HepG2 (cell line): ENCODE data around the gene COMMD1. TPM values are rescaled to one million over a fixed set of nuclear protein-coding genes. Genes with fewer than 3 reads are reported as not detected.

Experiments used
- ADNP ChIP-seq: sonication (generic); formaldehyde crosslinking; IDR thresholded peaks from 2 replicates; pipeline ENCODE4 v1.4.0; 2020; ENCODE audit warnings: missing genetic modification reagents
- KAT2B ChIP-seq: fragments of 150-350 bp; IDR thresholded peaks from 2 replicates; pipeline ENCODE4 v1.6.1; 2014; ENCODE audit warnings: low read depth, low read length, borderline replicate concordance
- KAT8 ChIP-seq: IDR thresholded peaks from 2 replicates; pipeline ENCODE4 v1.6.1; 2016; ENCODE audit warnings: missing genetic modification reagents, missing compliant biosample characterization
- KLF9 ChIP-seq: IDR thresholded peaks from 2 replicates; pipeline ENCODE4 v1.6.1; 2016; ENCODE audit warnings: low read depth
- RAD51 ChIP-seq: fragments of 450-650 bp; IDR thresholded peaks from 2 replicates; pipeline ENCODE4 v1.6.1; 2016; ENCODE audit warnings: borderline replicate concordance
- RXRA ChIP-seq: sonication (generic); formaldehyde crosslinking; IDR thresholded peaks from 2 replicates; pipeline ENCODE4 v1.5.1; 2020; ENCODE audit warnings: missing genetic modification reagents
- ZNF407 ChIP-seq: sonication (generic); formaldehyde crosslinking; IDR thresholded peaks from one replicate; pipeline ENCODE4 v1.5.1; 2020; ENCODE audit warnings: mild to moderate bottlenecking, missing genetic modification reagents; ENCODE audit errors: not compliant biosample characterization
- ZNF629 ChIP-seq: sonication (generic); formaldehyde crosslinking; conservative IDR thresholded peaks from 2 replicates; pipeline ENCODE4 v1.5.0; 2020; ENCODE audit warnings: missing genetic modification reagents
- ZNF704 ChIP-seq: sonication (generic); formaldehyde crosslinking; IDR thresholded peaks from 2 replicates; pipeline ENCODE4 v1.8.1; 2023; ENCODE audit warnings: mild to moderate bottlenecking, inconsistent platforms, moderate library complexity, missing genetic modification reagents, borderline replicate concordance
- ZNF83 ChIP-seq: sonication (generic); formaldehyde crosslinking; IDR thresholded peaks from 2 replicates; pipeline ENCODE4 v1.4.0; 2020; ENCODE audit warnings: missing genetic modification reagents, mild to moderate bottlenecking, borderline replicate concordance
- ZSCAN25 ChIP-seq: sonication (generic); formaldehyde crosslinking; IDR thresholded peaks from 2 replicates; pipeline ENCODE4 v1.8.0; 2022; ENCODE audit warnings: mild to moderate bottlenecking, missing genetic modification reagents
- polyA plus RNA-seq, 8 experiments: library from polyadenylated mRNA; depleted of rRNA in 3 of 8; stranded (reverse) in 7 of 8; unstranded in 1 of 8; fragments of >200 nt; fragmentation: Illumina TruSeq in 4 of 8; extraction: Trizol in 4 of 8; gene quantifications; 2 replicates each; pipeline versions ENCODE4 v1.2.1 to v1.2.3, GENCODE V29; 2011 to 2016; ENCODE audit warnings: low read depth in 4 of 8, missing spikeins in 1 of 8, mixed read lengths in 1 of 8; ENCODE audit not compliant: insufficient read depth in 1 of 8
- total RNA-seq, 5 experiments: library from RNA; depleted of rRNA; stranded (reverse); fragments of >200 nt; fragmentation: Illumina TruSeq; extraction: Trizol; gene quantifications; 2 replicates each; pipeline ENCODE4 v1.2.3, GENCODE V29; 2016; ENCODE audit warnings: low read depth in 1 of 5

The COMMD1 gene
- total and polyA plus RNA-seq, 2 of the 13 experiments (the other 11 are each of a cell fraction or from before 2014, with no cell fraction given): 25.7 to 105 TPM

- no peak for TF ChIP-seq ZNF407 (CRISPR knock-in tag)
- TF ChIP-seq RXRA (CRISPR knock-in tag): no peak
- no peak for TF ChIP-seq ZNF629
- no peak for TF ChIP-seq KAT2B
- no peak for TF ChIP-seq ADNP (CRISPR knock-in tag)
- TF ChIP-seq ZNF704 (CRISPR knock-in tag): no peak
- no peak for TF ChIP-seq KAT8 (CRISPR knock-in tag)
- no peak for TF ChIP-seq ZSCAN25 (CRISPR knock-in tag)
- TF ChIP-seq RAD51: no peak
- no peak for TF ChIP-seq ZNF83 (CRISPR knock-in tag)
- no peak for TF ChIP-seq KLF9 (CRISPR knock-in tag)
These were observed 270.3 kb downstream of the COMMD1 start (continued) for GRCh38 chr2:62175728-62176127.
